Cardiac muscle cell (in vitro differentiated cells and primary cell): ENCODE data around the gene ADAMTS2. TPM values are rescaled to one million over a fixed set of nuclear protein-coding genes. Genes with fewer than 3 reads are reported as not detected.

Experiments used
- DNase-seq, 2 donors: peaks; one replicate each; pipeline versions ENCODE4 v3.0.0 to v3.0.0-alpha.2; 2010 to 2017; ENCODE audit warnings: low read depth in 1 of 2, low spot score in 1 of 2
- H3K27ac ChIP-seq: fragments of 200-600 bp; sonication (generic); 2 replicates; pipeline ENCODE4 v1.5.1; 2016
- H3K27me3 ChIP-seq: fragments of 200-600 bp; sonication (generic); 2 replicates; pipeline ENCODE4 v1.6.0; 2016; ENCODE audit warnings: control low read depth
- H3K36me3 ChIP-seq: fragments of 200-600 bp; sonication (generic); 2 replicates; pipeline ENCODE4 v1.5.1; 2016; ENCODE audit warnings: control low read depth
- H3K4me1 ChIP-seq: fragments of 200-600 bp; sonication (generic); 2 replicates; pipeline ENCODE4 v1.8.1; 2017; ENCODE audit warnings: low read depth, mild to moderate bottlenecking, mixed run types
- H3K4me3 ChIP-seq: fragments of 200-600 bp; sonication (generic); 2 replicates; pipeline ENCODE4 v1.5.1; 2016; ENCODE audit warnings: mild to moderate bottlenecking
- H3K9me3 ChIP-seq: fragments of 200-600 bp; sonication (generic); 2 replicates; pipeline ENCODE4 v1.5.1; 2017; ENCODE audit warnings: low read depth, mild to moderate bottlenecking, control low read depth
- polyA plus RNA-seq: library from polyadenylated mRNA; unstranded; fragments of >200 nt; fragmentation: Nextera tagmentation; extraction: Ambion mirVana; gene quantifications from 2 replicates; pipeline ENCODE4 v1.2.1, GENCODE V29; 2016
- total RNA-seq: library from RNA; depleted of rRNA; stranded (reverse); fragments of >200 nt; gene quantifications from 2 replicates; pipeline ENCODE4 v1.2.3, GENCODE V29; 2016
- TF ChIP-seq, protein P1 (sequence below): IDR thresholded peaks from 2 replicates; pipeline ENCODE4 v1.5.1; 2012; ENCODE audit warnings: low read depth, mild to moderate bottlenecking, low read length

Gene ADAMTS2
- total and polyA plus RNA-seq, 2 experiments from 2014 or later, result 3.1 to 8.8 TPM

DNA sequence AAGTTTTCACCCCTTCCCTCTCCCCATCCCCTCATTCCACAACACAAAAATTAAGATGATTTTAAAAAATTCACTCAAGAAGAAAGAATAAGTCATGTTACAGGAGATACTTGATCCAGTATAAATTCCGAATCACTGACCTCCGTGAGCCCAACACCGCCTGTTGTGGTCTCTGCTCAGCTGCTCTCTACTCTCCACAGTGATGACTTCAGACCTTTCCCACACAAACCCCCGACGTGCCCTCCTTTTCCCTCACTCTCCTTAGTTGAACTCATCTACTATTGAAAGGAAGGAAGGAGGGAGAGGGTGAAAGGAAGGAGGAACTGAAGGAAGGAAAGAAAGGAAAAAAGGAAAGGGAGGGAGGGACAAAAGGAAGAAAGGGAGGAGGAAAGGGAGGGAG is 230.0 kb downstream of the ADAMTS2 start:
- no peak overlapping the region for H3K4me3 ChIP-seq
- no peaks in the 10 kb centered on the region for H3K9me3 ChIP-seq
- H3K27ac ChIP-seq, result no peak overlapping the region
- no peak for DNase-seq
- TF ChIP-seq, protein P1, sequence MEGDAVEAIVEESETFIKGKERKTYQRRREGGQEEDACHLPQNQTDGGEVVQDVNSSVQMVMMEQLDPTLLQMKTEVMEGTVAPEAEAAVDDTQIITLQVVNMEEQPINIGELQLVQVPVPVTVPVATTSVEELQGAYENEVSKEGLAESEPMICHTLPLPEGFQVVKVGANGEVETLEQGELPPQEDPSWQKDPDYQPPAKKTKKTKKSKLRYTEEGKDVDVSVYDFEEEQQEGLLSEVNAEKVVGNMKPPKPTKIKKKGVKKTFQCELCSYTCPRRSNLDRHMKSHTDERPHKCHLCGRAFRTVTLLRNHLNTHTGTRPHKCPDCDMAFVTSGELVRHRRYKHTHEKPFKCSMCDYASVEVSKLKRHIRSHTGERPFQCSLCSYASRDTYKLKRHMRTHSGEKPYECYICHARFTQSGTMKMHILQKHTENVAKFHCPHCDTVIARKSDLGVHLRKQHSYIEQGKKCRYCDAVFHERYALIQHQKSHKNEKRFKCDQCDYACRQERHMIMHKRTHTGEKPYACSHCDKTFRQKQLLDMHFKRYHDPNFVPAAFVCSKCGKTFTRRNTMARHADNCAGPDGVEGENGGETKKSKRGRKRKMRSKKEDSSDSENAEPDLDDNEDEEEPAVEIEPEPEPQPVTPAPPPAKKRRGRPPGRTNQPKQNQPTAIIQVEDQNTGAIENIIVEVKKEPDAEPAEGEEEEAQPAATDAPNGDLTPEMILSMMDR, result no peak
- H3K4me1 ChIP-seq, result no peaks in the 10 kb centered on the region
- H3K27me3 ChIP-seq, result no peaks in the 10 kb centered on the region
- H3K36me3 ChIP-seq, result no peaks in the 10 kb centered on the region

DNA sequence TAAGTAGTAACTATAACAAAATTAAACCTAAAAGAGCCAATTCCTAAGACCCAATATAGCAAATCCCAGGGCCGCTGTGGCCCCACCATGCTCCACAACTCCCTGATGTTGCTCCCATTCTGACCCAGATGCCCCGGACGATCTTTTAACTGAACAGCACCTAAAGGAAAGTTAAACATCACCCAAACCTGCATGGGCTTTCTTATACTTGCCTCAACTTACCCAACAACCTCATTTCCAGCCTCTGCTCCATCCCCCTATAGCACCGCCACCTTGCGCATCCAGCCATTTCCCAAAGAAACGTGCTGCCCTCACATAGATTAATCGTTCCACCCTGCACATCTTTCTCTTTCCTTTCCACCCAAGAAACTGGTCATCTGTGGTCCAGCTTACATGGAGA is 230.5 kb downstream of the ADAMTS2 start:
- no peak for DNase-seq
- Histone ChIP-seq H3K36me3 (no peaks in the 10 kb centered on the region), H3K4me1 (no peaks in the 10 kb centered on the region), H3K27ac (no peak overlapping the region), H3K9me3 (no peaks in the 10 kb centered on the region), H3K4me3 (no peak overlapping the region), H3K27me3 (no peaks in the 10 kb centered on the region)
- TF ChIP-seq, protein P1, result no peak

DNA sequence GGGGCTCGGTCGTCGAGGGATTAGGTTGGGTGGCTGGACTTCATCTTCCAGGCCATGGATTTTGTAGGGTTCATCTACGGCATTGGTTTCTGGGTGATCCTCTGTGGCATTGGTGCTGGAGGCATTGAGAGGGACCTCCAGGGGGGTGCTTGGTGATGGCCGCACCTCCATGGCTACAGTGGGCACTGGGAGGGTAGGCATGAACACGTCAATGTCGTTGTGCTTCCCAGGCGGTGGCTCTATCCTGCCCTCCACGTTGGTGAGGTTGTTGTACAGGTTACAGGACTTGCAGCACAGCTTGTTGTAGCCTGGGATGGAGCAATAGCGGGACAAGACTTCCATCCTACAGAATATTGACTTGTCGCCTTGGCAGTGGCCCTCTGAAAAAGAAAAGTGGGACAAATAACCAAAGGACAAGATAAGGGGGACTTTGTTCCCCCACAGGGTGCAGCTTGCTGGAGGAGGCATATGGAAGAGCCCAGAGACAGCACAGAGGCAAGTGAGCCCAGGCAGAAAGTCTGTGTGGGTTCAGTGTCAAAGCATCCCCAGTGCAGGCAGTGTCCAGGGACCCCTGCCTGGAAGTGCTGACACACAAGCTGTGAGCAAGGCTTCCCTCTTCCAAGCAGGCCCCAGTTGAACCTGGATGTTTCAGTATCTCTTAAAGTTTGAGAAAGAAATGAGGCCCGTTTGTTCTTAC is 231.2 kb downstream of the ADAMTS2 start:
- H3K27me3 ChIP-seq, result no peaks in the 10 kb centered on the region
- H3K4me3 ChIP-seq, result no peak overlapping the region
- H3K27ac ChIP-seq, result no peak overlapping the region
- no peaks in the 10 kb centered on the region for H3K36me3 ChIP-seq
- no peak for DNase-seq
- no peaks in the 10 kb centered on the region for H3K4me1 ChIP-seq
- H3K9me3 ChIP-seq, result no peaks in the 10 kb centered on the region
- TF ChIP-seq, protein P1, result no peak

DNA sequence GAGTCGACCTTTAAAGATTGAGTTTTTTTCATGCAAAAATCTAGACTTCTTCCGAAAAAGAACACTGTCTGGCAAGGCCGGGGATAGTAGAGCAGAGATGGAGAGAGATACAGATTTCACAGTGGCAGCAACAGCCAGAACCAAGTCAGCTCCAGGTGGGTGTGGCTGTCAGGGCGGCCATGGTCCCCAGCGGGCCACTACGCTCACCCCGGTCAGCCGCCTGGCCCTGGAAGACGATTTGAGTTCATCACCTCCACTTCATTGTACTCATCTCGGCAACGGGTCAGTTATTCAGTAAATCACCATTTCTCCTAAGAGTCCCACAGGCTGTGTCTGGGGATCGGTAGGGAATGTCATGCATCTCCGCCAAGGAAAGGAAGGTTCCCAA is 232.1 kb downstream of the ADAMTS2 start:
- Histone ChIP-seq H3K27me3 (no peaks in the 10 kb centered on the region), H3K27ac (no peak overlapping the region), H3K9me3 (no peaks in the 10 kb centered on the region), H3K4me3 (no peak overlapping the region), H3K36me3 (no peaks in the 10 kb centered on the region), H3K4me1 (no peaks in the 10 kb centered on the region)
- DNase-seq, result no peak
- TF ChIP-seq, protein P1, result no peak

DNA sequence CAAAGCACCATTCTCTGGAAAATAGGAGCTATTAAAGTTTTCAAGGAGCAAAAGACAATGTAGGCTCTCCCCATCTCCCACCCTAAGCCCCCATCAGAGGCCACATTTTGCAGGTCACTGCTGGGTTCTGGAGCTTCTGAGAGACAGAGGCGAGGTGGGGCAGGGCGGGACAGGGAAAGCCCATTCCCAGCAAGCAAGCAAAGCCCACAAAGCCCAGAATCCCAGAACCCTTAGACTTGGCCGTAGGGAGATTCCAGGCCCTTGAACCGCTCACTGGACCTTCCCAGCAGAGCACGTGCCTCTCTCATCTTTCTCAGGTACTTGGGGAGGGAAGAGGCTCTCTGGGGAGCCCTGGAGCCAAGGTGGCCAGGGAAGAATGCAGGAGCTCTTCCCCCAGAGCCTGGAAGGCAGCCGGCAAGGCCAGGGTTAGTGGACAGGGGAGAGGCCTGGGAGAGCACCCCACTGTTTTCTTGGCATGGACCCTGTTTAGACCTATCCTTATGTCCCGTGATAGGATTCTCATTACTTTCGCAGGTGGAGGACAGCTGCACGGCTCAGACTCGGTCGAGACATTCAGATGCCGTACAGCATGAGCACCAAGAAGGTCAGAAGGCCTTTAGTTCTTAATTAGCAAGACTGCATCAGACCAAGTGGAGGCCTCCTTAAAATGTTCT is 232.7 kb downstream of the ADAMTS2 start:
- TF ChIP-seq, protein P1, result no peak
- H3K27ac ChIP-seq, result no peak overlapping the region
- DNase-seq, result no peak
- no peaks in the 10 kb centered on the region for H3K4me1 ChIP-seq
- H3K9me3 ChIP-seq, result no peaks in the 10 kb centered on the region
- H3K36me3 ChIP-seq, result no peaks in the 10 kb centered on the region
- H3K4me3 ChIP-seq, result no peak overlapping the region
- no peaks in the 10 kb centered on the region for H3K27me3 ChIP-seq
